ENCODE data around the gene NDUFAF7.
"Not testable (repeated sequence)": the region's sequence is repeated elsewhere in the genome, so short reads cannot be mapped to it uniquely, and the experiment has no call there.

The NDUFAF7 gene, protein sequence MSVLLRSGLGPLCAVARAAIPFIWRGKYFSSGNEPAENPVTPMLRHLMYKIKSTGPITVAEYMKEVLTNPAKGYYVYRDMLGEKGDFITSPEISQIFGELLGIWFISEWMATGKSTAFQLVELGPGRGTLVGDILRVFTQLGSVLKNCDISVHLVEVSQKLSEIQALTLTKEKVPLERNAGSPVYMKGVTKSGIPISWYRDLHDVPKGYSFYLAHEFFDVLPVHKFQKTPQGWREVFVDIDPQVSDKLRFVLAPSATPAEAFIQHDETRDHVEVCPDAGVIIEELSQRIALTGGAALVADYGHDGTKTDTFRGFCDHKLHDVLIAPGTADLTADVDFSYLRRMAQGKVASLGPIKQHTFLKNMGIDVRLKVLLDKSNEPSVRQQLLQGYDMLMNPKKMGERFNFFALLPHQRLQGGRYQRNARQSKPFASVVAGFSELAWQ

DNA sequence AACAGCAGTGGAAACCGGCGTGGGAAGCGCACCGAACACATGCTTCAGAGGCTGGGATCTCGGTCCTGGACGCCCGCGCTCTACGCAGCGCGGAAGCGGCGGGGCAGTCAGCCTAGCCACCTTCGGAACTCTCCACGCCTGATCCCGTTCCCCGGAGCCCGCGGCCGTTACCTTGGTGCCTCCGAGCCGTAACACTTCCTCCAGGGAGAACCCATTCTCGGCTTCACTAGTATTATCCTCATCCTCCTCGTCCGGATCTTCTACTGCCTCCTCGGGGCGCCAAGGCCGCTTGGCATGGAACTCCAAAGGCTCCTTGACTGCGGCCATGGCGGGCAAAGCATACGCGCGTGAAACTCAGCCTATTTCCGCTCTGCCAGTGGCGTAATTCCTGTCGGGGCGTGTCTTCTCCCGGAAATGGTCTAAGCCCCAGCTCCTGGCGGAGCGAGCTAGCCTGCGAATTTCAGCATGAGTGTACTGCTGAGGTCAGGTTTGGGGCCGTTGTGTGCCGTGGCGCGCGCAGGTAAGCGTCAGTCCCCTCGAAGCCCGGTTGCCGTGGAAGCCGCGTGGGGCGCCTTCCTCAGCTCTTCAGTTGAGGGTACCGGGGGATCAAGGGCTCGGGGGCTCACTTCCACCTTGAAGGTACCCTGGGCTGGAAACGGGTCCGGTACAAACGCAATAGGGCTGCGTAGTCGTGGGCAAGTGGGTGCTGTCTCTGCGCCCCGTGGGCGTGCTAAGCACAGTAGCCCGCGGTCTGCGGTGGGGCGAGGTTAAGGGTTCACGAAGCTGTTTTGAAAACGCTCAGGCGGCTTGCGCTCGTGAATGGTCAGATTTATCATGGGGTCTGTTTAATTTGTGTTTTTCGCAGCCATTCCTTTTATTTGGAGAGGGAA is at the start of gene NDUFAF7, which contains the start of gene CEBPZ:
Gene NDUFAF7, plus strand, starts transcription at position 418 of the 890 bp plus-strand sequence. Its CDS starts 48 bp downstream, at position 466.
Gene CEBPZ, minus strand, starts transcription at position 356 of the 890 bp plus-strand sequence. Its CDS starts 29 bp downstream, at position 327.
- DNase-seq, result peak; percentile 75 to 85 (median 81)

DNA sequence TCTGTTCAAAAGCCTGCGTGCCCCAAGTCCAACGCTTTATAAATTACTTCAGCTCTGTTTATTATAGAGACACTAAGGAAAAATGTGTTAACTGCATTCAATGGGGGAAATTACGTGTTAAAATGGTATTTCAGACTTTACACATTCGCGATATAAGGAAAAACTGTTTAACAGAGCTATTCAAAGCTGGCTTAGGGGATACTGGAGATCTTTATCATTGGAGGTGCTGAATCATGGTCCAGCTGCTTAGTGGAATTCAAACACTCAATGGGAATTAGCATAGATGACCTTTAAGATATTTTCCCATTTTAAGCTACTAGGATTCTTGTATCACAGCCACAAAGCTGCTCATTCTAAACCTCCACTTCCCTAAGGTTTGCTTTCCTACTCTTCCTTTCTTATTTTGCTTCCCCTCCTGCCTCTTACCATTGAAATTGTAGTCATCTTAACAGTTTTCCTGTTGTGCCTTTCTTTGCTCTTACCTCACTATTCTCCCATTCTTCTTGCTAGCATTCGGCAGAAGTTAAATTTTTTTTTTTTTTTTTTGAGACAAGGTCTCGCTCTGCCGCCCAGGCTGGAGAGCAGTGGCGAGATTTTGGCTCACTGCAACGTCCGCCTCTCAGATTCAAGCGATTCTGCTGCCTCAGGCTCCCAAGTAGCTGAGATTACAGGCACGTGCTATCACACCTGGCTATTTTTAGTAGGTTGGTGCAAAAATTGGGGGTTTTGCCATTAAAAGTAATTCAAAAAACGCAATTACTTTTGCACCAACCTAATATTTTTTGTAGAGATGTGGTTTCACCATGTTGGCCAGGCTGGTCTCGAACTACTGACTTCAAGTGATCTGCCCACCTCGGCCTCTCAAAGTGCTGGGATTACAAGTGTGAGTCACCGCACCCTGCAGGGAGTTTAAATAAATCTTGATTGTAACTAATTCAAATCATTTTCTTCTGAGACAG is 49.5 kb upstream of the NDUFAF7 start:
- DNase-seq, result no peak

DNA sequence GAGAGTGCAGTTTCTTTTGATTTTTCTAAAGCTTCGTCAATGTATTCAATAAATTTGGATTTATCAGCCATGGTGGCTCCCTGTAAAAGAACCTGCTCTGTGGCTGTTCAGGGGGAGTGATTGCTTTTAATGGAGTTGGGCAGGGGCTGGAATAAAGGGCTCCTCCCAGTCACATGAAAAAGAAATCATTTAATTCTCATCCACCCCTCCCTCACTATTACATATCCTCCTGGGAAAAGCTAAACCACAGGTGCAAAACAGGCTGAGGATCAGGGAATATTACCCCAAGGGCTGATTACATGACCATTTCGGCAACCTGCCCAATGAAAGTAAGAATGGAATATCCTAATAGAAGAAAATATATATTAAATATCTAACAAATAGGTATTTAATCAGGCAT is 42.9 kb upstream of the NDUFAF7 start, which contains the start of gene SULT6B1:
Gene SULT6B1, minus strand, starts transcription at position 101 of the 400 bp plus-strand sequence. Its CDS starts 30 bp downstream, at position 71.
- no peak for DNase-seq

DNA sequence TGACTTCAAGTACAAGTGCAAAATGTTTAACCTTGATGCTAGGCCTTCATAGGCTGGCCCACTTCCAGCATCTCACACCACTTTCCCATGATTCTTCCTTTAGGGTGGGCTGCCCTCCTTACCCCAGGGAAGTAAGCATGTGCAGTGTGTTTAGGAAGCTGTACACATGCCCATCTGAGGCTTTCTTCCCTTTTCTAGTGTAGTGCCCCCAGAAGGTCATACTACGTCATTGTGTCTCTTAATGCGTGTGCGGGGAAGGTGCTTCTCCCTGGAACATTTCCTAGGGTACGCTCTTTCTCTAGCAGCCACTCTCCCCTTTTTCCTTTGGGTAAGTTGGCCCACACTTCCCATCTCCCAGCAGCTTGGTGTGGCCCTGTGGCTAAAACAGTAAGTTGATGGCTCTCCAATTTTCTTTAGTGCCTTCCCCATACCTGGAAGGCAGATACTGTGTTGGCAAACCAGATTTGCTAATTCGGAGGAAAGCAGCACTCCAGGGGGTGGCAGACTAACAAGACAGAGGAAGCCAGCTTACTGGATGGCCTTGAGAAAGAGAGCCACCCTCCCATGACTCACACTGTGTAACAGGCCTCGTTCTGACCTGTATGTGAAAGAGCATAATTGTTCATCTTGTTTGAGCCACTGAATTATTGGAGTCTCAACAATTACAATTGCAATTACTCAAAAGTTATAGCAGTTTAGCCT is 41.9 kb upstream of the NDUFAF7 start:
- DNase-seq, result no peak

DNA sequence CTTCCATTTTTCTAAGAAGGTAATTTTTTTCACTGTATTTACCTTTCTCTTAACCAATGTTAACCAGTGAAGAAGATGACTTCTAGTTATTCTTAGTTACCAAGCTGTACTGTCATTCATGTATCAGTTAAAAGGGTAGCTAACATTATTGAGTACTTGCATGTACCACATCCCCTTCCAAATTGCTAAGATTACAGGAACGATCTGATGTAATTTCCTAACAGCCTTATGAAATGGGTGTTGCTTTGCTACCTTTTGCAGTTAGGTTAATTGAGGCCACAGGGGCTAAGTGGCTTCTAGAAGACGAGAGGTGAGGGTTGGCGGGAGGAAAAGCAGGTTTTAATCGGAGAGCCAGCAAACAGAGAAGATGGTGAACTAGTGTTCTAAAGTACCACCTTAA is 41.2 kb upstream of the NDUFAF7 start:
- no peak for DNase-seq

DNA sequence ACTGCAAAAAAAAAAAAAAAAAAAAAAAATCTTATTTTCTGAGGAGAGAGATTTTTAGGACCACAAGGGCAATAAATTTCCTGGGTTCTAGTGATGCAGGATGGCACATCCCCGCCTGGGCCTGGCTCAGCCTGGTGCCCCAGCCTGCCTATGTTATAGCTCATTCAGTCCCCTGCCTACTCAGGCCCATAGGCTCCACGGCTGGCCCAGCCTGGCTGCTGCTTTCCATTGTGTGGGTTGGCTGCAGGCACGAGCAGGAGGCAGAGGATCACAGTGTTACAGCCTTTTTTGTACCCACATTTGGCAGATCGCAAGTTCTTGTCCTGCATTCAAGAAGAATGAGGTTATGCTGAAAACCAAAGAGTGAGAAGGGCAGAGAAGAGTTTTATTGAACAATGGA is 40.2 kb upstream of the NDUFAF7 start:
- no peak for DNase-seq

DNA sequence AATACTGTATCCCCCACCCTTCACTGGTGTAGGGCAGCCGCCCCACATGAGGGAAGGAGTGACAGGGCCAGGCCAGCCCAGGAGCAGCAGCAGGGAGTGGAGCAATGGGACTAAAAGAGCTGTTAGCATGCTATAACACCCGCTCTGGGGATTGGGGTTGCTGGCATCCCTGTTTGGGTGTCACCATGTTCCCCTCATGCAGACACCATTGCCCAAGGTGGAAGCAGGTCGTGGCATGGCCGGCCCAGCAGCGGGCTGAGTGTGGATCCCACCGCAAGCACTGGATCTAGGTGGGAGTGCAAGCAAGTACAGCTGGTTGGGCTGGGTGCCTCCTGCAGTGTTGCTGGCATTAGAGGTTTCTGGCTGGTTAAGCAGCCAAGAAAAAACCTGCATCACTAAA is 39.7 kb upstream of the NDUFAF7 start:
- DNase-seq, result no peak

DNA sequence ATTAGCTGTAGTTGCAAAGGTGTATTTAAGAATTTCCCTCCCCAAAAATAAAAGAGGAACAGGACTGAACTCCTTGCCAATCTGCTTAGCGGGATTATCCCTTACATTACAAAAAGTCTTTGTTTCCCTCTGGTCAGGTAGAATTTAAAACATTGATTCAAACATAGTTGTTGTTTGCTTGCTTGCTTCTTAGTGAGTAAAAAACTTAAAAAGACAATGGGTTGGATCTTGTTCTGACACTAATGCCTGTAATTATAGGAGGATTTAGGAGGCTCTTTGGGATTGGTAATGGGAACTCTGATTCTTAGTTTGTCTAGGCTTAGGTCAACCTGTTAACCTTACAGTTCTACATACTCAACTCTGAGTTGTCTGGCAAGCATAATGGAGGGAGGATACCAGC is 38.9 kb upstream of the NDUFAF7 start:
- DNase-seq, result no peak

DNA sequence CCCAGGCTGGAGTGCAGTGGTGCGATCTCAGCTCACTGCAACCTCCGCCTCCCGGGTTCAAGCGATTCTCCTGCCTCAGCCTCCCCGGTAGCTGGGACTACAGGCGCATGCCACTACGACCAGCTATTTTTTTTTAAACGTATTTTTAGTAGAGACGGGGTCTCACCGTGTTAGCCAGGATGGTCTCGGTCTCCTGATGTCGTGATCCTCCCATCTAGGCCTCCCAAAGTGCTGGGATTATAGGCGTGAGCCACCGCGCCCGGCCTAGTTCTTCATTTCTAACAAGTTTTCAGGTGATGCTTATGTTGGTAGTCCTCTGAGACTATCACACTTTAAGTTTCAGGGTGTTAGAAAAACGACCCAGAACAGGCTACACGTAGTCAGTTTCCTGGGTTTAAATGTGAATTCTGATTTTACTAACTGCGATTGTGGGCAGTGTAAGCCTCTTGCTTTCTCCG is 35.6 kb upstream of the NDUFAF7 start:
- DNase-seq, result not testable (repeated sequence)

DNA sequence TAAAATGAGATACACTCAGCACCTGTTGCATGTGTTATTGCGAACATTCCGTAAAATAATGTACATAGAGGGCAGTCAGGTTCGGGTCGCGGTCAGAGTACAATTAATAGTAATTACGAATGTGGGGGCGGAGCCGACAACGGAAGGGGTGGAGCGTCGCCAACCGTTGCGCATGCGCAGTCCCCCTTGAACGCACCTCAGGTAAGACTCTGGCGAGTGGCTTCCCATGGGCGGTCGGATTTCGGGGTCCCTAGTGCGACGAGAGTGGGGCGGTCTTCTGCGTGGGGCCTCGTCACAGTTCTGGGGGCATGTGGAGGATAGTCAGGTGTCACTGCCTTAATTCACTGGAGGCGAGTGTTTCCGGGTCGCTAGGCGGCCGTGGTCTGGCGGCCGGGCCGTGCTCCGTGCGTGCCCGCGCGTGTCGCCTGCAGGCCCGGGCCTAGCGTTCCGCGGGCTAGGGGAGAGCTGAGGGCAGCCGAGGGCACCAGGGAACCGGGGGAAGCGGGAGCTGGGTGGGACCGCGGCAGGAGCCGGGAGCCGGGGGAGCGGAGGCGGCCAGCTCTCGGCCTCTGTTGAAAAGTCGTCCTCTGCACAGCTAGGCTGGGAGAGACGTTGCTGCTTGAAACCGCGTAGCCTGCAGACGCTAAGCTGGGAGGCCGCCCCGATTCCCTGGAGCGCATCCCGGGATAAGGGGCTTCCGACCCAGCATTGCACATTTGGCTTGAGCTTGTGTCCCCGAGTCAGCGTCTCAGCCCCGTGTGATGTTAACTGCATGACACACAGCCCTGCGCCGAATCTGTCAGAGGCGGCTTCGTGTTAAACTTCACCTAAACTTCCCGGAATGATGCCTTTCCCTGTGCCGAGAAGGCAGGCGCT is 34.9 kb upstream of the NDUFAF7 start, which contains the start of gene CEBPZOS:
Gene CEBPZOS, plus strand, starts transcription at position 177 of the 876 bp plus-strand sequence. CDS start 3,209 bp downstream, outside the sequence.
- DNase-seq, result peak; percentile 70 to 93 (median 87)

DNA sequence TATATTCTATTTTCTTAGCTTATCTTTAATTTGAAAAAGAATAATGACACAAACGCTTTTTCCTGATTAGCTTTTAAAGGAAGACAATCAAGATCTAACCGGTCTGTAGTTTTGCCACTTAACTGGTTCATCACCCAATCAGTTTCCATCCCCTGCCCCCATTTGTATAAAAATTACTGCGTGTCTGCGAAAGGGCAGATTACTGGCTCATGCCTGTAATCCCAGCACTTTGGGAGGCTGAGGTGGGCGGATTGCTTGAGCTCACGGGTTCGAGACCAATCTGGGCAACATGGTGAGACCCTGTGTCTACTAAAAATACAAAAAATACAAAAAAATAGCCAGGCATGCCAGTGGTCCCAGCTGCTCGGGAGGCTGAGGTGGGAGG is 32.8 kb upstream of the NDUFAF7 start:
- no peak for DNase-seq

DNA sequence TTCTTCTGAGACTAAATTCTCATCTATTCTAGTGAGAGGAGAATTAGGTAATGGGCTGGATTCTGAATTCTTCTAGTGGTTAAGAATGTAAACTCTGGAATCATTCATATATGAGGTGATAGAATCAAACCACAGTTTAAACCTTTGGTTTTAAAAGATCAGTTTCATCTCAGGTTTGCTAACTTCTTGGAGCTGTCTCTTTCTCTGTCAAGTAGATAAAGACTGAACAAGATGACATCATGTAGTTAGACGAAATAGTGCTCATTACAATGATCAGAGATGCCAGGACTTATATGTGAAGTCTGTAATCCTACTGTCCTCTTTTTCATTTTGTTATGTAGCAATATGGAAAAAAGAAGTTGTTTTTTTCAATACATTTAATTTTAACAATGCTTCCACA is 30.2 kb upstream of the NDUFAF7 start:
- no peak for DNase-seq

DNA sequence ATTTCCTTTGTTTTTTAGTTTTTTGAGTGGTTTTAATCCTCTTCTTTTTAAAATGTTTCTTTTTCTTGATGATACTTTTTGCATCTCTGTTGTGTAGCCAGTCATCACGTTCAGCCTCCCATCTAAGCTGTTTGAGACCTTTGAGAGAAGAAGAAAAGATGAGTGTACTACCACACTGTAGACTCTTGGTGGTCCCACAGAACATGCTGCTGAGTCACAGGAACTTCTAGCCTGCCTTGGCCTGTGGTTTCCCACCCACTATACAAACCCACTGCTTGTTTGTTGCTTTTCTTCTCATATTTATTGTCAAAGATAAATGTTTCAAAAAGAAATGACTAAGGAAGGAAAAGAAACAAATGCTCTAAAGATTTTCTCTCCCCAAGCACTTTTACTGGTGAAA is 29.7 kb upstream of the NDUFAF7 start:
- DNase-seq, result no peak

DNA sequence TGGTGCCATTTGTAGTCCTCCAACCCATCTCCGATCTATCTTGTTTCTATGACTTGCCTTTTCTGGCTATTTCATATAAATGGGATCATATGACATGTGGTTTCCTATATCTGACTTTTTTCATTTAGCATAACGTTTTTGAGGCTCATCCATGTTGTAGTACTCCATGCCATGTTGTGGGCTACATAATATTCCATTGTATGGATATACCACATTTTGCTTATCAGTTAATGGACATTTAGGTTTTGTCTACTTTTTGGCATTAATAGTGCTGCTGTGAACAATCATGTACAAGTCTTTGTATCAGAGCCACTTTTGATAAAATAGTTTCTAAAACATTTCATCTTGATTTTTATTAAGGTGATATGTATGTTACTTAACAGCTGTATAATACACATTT is 27.8 kb upstream of the NDUFAF7 start:
- DNase-seq, result no peak

DNA sequence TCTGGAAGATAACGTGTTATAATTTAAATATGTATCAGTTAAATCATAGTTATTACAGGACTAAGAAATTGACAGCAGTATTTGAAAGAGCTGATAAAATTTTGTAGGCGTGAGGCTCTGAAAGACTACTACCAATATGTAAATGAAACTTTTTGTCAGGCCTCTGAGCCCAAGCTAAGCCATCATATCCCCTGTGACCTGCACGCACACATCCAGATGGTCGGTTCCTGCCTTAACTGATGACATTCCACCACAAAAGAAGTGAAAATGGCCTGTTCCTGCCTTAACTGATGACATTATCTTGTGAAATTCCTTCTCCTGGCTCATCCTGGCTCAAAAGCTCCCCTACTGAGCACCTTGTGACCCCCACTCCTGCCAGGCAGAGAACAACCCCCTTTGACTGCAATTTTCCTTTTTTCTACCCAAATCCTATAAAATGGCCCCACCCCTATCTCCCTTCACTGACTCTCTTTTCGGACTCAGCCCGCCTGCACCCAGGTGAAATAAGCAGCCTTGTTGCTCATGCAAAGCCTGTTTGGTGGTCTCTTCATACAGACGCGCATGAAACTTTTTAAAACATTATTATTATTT is 26.3 kb upstream of the NDUFAF7 start:
- DNase-seq, result not testable (repeated sequence)

DNA sequence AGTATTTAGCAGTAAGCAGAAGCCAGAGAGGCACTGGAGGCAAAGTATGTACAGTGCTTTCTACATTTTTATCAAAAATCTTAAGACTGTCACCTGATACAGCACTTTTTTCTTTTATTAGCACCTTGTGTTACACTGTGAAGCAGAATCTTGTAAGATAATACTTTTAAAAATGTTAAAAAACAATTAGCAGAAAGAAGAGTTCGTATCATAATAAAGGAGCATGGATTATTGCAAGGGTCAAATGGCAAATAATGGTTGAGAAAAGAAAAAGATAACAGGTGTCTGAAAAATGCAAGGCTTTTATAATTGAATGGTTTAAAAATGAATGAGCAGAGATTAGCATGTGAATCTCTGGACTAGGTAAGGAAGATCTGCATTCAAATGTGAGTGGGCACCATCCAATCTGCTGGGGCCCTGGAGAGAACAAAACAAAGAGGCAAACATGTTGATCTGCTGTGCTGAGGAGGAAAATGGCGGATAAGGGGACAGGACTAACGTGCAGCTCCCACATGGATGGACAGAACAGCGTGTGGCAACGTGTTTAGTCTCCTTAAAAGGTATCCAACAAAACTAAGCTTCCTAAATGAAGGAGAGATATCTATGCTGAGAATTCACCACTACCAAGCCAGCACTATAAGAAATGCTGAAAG is 25.6 kb upstream of the NDUFAF7 start:
- DNase-seq, result no peak

DNA sequence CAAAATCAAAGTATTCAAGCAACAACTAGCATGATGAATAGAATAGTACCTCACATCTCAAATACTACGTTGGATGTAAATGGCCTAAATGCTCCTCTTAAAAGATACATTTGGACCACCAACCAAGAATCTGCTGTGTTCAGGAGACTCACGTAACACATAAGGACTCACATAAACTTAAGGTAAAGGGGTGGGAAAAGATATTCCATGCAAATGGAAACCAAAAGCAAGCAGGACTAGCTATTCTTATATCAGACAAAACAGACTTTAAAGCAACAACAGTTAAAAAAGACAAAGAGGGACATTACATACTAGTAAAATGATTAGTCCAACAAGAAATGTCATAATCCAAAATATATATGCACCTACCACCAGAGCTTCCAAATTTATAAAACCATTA is 24.7 kb upstream of the NDUFAF7 start:
- DNase-seq, result not testable (repeated sequence)

DNA sequence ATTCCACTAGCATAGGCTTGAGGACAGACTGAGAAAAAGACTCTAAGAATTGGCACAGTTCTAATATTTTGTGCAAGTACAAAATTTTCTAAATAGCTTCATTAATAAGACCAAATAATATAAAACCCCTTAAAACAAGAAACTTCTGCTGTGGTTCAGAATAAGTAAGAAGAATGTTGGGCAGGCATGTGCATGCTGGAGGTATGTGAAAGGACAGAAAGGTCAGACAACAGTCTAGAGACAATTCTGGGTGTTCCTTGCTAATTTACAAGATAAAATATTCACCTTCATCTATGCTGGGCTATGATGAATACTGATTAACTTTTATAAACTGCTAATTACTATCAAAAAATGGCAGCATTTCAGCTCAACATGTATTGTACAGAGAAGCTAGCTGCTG is 20.2 kb upstream of the NDUFAF7 start:
- no peak for DNase-seq

DNA sequence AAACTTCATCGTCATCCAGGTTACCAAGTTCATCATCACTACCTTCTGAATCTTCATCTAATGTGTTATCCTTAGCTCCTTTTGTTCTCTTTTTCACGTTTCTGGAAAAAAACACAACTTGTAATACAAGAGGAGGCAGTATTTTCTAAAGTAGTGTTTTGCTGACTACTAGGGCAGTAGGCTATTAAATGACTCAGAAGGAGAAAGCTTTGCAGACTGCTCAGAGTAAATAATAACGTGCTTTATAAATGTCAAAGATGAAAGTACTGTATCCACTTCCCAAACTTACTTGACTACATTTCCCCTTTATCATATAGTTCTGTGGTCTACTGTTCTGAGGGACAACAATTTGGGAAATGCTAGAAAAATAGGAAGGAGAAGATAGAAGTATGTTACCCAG is 19.5 kb upstream of the NDUFAF7 start:
- DNase-seq, result no peak
